IMR-90 (cell line): Measurements from ENCODE around the gene HSPA1L. TPM values are rescaled to one million over a fixed set of nuclear protein-coding genes. Genes with fewer than 3 reads are reported as not detected.
"Not testable (repeated sequence)": the region's sequence is repeated elsewhere in the genome, so short reads cannot be mapped to it uniquely, and the experiment has no call there.

Experiments used
- ATAC-seq: fragments of 200-7000 bp; cut with Tn5 transposase; 2 replicates; pipeline ENCODE4 v1.9.1; 2020; ENCODE audit warnings: low read depth, mild to moderate bottlenecking, moderate library complexity
- BruUV-seq: library from RNA; stranded (reverse); fragments of 400-500 nt; replicated peaks from 2 replicates; lab custom pipeline; 2021; lab: Mats Ljungman, UMichigan
- CTCF ChIA-PET: fragments of 300-600 bp; formaldehyde crosslinking; extraction: SDS; loops from one replicate; lab custom pipeline; 2021; ENCODE audit warnings: antibody characterized with exemption; lab: Yijun Ruan, JAX
- POLR2A ChIA-PET: fragments of 300-600 bp; sonication (Branson Sonifier 250); formaldehyde crosslinking; loops from one replicate; lab custom pipeline; 2022; ENCODE audit warnings: antibody characterized with exemption; ENCODE audit not compliant: unreplicated experiment; lab: Charles Lee
- DNase-seq: peaks from one replicate; pipeline ENCODE4 v3.0.0; 2013
- H2AFZ ChIP-seq: replicated peaks from 2 replicates; pipeline ENCODE3; 2013; ENCODE audit warnings: low read length, mild to moderate bottlenecking; ENCODE audit not compliant: poor library complexity
- H2AK5ac ChIP-seq: 2 replicates; pipeline ENCODE4 v1.6.1; 2013; ENCODE audit warnings: low read depth, low read length, inconsistent platforms
- H2AK9ac ChIP-seq: replicated peaks from 2 replicates; pipeline ENCODE3; 2013; ENCODE audit warnings: mild to moderate bottlenecking, low read depth, low read length, moderate library complexity; ENCODE audit not compliant: poor library complexity
- H2BK120ac ChIP-seq: 2 replicates; pipeline ENCODE4 v1.6.1; 2013; ENCODE audit warnings: low read depth, low read length, inconsistent platforms
- H2BK15ac ChIP-seq: 3 replicates; pipeline ENCODE4 v1.6.1; 2013; ENCODE audit warnings: low read depth, low read length, inconsistent platforms
- H2BK20ac ChIP-seq: 2 replicates; pipeline ENCODE4 v1.6.1; 2013; ENCODE audit warnings: low read depth, mild to moderate bottlenecking, inconsistent platforms, low read length, moderate library complexity
- H2BK5ac ChIP-seq: 2 replicates; pipeline ENCODE4 v1.6.1; 2013; ENCODE audit warnings: mild to moderate bottlenecking, low read depth, low read length, inconsistent platforms; ENCODE audit not compliant: poor library complexity, severe bottlenecking
- H3K14ac ChIP-seq: replicated peaks from 2 replicates; pipeline ENCODE4 v1.6.1; 2013; ENCODE audit warnings: low read depth, low read length, inconsistent platforms
- H3K18ac ChIP-seq: 2 replicates; pipeline ENCODE4 v1.6.1; 2013; ENCODE audit warnings: low read depth, low read length, control low read depth
- H3K23ac ChIP-seq: 2 replicates; pipeline ENCODE4 v1.6.1; 2013; ENCODE audit warnings: low read depth, low read length, inconsistent platforms
- H3K27ac ChIP-seq: 2 replicates; pipeline ENCODE4 v1.5.1; 2013; ENCODE audit warnings: mild to moderate bottlenecking, control low read depth, low read length; ENCODE audit not compliant: insufficient read depth
- H3K27me3 ChIP-seq: 2 replicates; pipeline ENCODE4 v1.6.1; 2013; ENCODE audit warnings: low read length; ENCODE audit not compliant: control insufficient read depth, insufficient read depth
- H3K36me3 ChIP-seq: 2 replicates; pipeline ENCODE4 v1.6.1; 2013; ENCODE audit warnings: low read length, mixed read lengths; ENCODE audit not compliant: control insufficient read depth, insufficient read depth
- H3K4ac ChIP-seq: 2 replicates; pipeline ENCODE4 v1.6.1; 2013; ENCODE audit warnings: low read depth, low read length, inconsistent platforms
- H3K4me1 ChIP-seq: 2 replicates; pipeline ENCODE4 v1.6.1; 2013; ENCODE audit warnings: low read length, mixed read lengths; ENCODE audit not compliant: control insufficient read depth, insufficient read depth
- H3K4me2 ChIP-seq: 2 replicates; pipeline ENCODE4 v1.6.1; 2013; ENCODE audit warnings: low read depth, mild to moderate bottlenecking, control low read depth, low read length, moderate library complexity
- H3K4me3 ChIP-seq: 2 replicates; pipeline ENCODE4 v1.5.1; 2013; ENCODE audit warnings: low read depth, mild to moderate bottlenecking, control low read depth, low read length, moderate library complexity; ENCODE audit not compliant: insufficient read depth
- H3K56ac ChIP-seq: 2 replicates; pipeline ENCODE4 v1.6.1; 2013; ENCODE audit warnings: low read length, inconsistent platforms; ENCODE audit not compliant: insufficient read depth; ENCODE audit errors: extremely low read depth
- H3K79me1 ChIP-seq, 2 experiments: 2 replicates each; pipeline ENCODE4 v1.6.1; 2013; ENCODE audit warnings: low read length in 2 of 2, inconsistent platforms in 1 of 2, low read depth in 1 of 2
- H3K9ac ChIP-seq: 2 replicates; pipeline ENCODE4 v1.6.1; 2013; ENCODE audit warnings: low read depth, low read length, control low read depth
- H3K9me1 ChIP-seq: 2 replicates; pipeline ENCODE4 v1.6.1; 2013; ENCODE audit warnings: low read length, inconsistent platforms; ENCODE audit not compliant: insufficient read depth
- H3K9me3 ChIP-seq: 2 replicates; pipeline ENCODE4 v1.6.1; 2013; ENCODE audit warnings: low read length; ENCODE audit not compliant: control insufficient read depth, insufficient read depth
- H4K20me1 ChIP-seq: 2 replicates; pipeline ENCODE4 v1.6.1; 2013; ENCODE audit warnings: low read length, inconsistent platforms; ENCODE audit not compliant: insufficient read depth
- H4K5ac ChIP-seq: 2 replicates; pipeline ENCODE4 v1.6.1; 2013; ENCODE audit warnings: mild to moderate bottlenecking, low read depth, low read length, control low read depth
- H4K8ac ChIP-seq, 2 experiments: 2 replicates each; pipeline ENCODE4 v1.6.1; 2013; ENCODE audit warnings: low read depth in 2 of 2, low read length in 2 of 2, control low read depth in 1 of 2, inconsistent platforms in 1 of 2
- H4K91ac ChIP-seq: 2 replicates; pipeline ENCODE4 v1.6.1; 2013; ENCODE audit warnings: low read depth, low read length, inconsistent platforms; ENCODE audit not compliant: insufficient read depth
- BHLHE40 ChIP-seq: fragments of 150-350 bp; IDR thresholded peaks from 2 replicates; pipeline ENCODE4 v1.6.1; 2016; ENCODE audit warnings: mild to moderate bottlenecking, low read depth, low read length
- RCOR1 ChIP-seq: IDR thresholded peaks from 2 replicates; pipeline ENCODE4 v1.6.1; 2012; ENCODE audit warnings: mild to moderate bottlenecking, low read length, improper control_type of control experiment; ENCODE audit not compliant: insufficient replicate concordance
- WGBS, 2 experiments: methylation state at CpG; one replicate each; pipeline versions ENCODE4 v1.1.5 to v1.1.7; 2013; ENCODE audit warnings: missing lambda C conversion rate in 2 of 2; ENCODE audit not compliant: insufficient read length in 1 of 2; ENCODE audit errors: extremely low coverage in 2 of 2; 5-methylcytosine and 5-hydroxymethylcytosine counted together
- dilution Hi-C: fragments of 300-500 bp; cut with HindIII; formaldehyde crosslinking; loops from one replicate; pipeline ENCODE4 v1.14.3; 2018; ENCODE audit warnings: low sequenced_read_pairs; ENCODE audit not compliant: unreplicated experiment
- in situ Hi-C: fragments of 300-500 bp; cut with MboI; formaldehyde crosslinking; loops from 3 replicates; pipeline ENCODE4 v1.14.3; 2019; ENCODE audit warnings: low sequenced_read_pairs, inconsistent platforms, mixed read lengths
- intact Hi-C: fragments of 100-400 bp; cut with micrococcal nuclease; formaldehyde crosslinking; loops from 2 replicates; pipeline ENCODE4 v1.10.0; 2022
- polyA plus RNA-seq, 3 experiments: library from polyadenylated mRNA; depleted of rRNA; stranded (reverse); fragments of >200 nt; gene quantifications; 2 replicates each; pipeline ENCODE4 v1.2.3, GENCODE V29; 2012; ENCODE audit warnings: low replicate concordance in 1 of 3
- total RNA-seq: library from RNA; depleted of rRNA; stranded (reverse); fragments of >200 nt; gene quantifications from 2 replicates; pipeline ENCODE4 v1.2.3, GENCODE V29; 2012

HSPA1L gene
- total and polyA plus RNA-seq, 2 of the 4 experiments (the other 2 are of a cell fraction), result 0.97 to 1.3 TPM

- H3K14ac ChIP-seq, result peak overlapping the region; percentile 39
- no peak for ATAC-seq
- H3K9me1 ChIP-seq, result 0 out of 2 replicates have a peak, but pooled peaks cover 3% of the 10 kb centered on the region
- H4K8ac ChIP-seq, result peak overlapping the region; percentile 81 to 82
- peak overlapping the region; percentile 80; the same call in 1 of the 2 replicates for H3K56ac ChIP-seq
- peak overlapping the region; percentile 69 for H4K91ac ChIP-seq
- H3K36me3 ChIP-seq, result peaks cover 16% of the 10 kb centered on the region
- no peaks in the 10 kb centered on the region for H3K27me3 ChIP-seq
- 13% methylated on average over 4 of the region's 7 CpGs; no CpG with 5 or more reads in 1 of the 2 experiments for WGBS, 2 experiments
- dilution Hi-C loops (no loop called here), intact Hi-C loops (loop anchor here (2.0 kb wide), 1 partner anchor 56 kb away; no protein-coding TSS in a partner anchor), in situ Hi-C loops (no loop called here)
- H3K9me3 ChIP-seq, result no peaks in the 10 kb centered on the region
- H3K4me1 ChIP-seq, result no peaks in the 10 kb centered on the region; the same call in 1 of the 2 replicates
- peak overlapping the region; percentile 92 for H3K23ac ChIP-seq
- H3K27ac ChIP-seq, result peak overlapping the region; percentile 97
- H2BK120ac ChIP-seq, result no peak overlapping the region
- H2BK5ac ChIP-seq, result peak overlapping the region; percentile 100
- no peak overlapping the region for H2BK20ac ChIP-seq
- peak overlapping the region; percentile 50; the same call in 1 of the 2 replicates for H3K18ac ChIP-seq
- peak overlapping the region; percentile 93 for H3K9ac ChIP-seq
- H4K5ac ChIP-seq, result peak overlapping the region; percentile 79
- peak overlapping the region; percentile 98 for H3K4ac ChIP-seq
- peak overlapping the region; percentile 100 for H2AFZ ChIP-seq
- ChIA-PET CTCF (no interaction called here), POLR2A (interaction anchor here (0.6 kb wide), 1 partner anchor 187 kb away, joined by 3 read pairs; no protein-coding TSS in a partner anchor)
- no TSS peak for BruUV-seq
- peak overlapping the region; percentile 100 for H2AK9ac ChIP-seq
- TF ChIP-seq BHLHE40, result peak; percentile 63; the same call in 1 of the 2 replicates
- no peak for TF ChIP-seq RCOR1
- no peak overlapping the region; the same call in 2 of the 3 replicates for H2BK15ac ChIP-seq
- H4K20me1 ChIP-seq, result no peaks in the 10 kb centered on the region
- H2AK5ac ChIP-seq, result peak overlapping the region; percentile 86; the same call in 1 of the 2 replicates
- H3K4me3 ChIP-seq, result peak overlapping the region; percentile 77
- peak overlapping the region; percentile 98 for H3K4me2 ChIP-seq
- DNase-seq, result peak; percentile 40
- H3K79me1 ChIP-seq, result peaks cover 0 to 46% of the 10 kb centered on the region in 2 experiments
Observed at GRCh38 chr6:31794294-31794865, 20.7 kb downstream of the HSPA1L start.

- POLR2A ChIA-PET, result interaction anchor here (0.6 kb wide), 1 partner anchor 20 kb away, joined by 3 read pairs; no protein-coding TSS in a partner anchor
- Histone ChIP-seq H4K8ac (peak overlapping the region; percentile 23 to 81; a peak in 2 of 4 replicates), H3K56ac (0 out of 2 replicates have a peak overlapping the region, but pooled peaks have one; percentile 80), H4K91ac (peak overlapping the region; percentile 33; the same call in 1 of the 2 replicates), H3K36me3 (peaks cover 18% of the 10 kb centered on the region), H3K9ac (peak overlapping the region; percentile 93; the same call in 1 of the 2 replicates), H3K4ac (peak overlapping the region; percentile 98; the same call in 1 of the 2 replicates), H3K79me1 (peaks cover 0 to 49% of the 10 kb centered on the region in 2 experiments), H3K4me2 (peak overlapping the region; percentile 98; the same call in 1 of the 2 replicates), H3K4me3 (peak overlapping the region; percentile 77; the same call in 1 of the 2 replicates), H3K14ac (peak overlapping the region; percentile 39; the same call in 1 of the 2 replicates), H3K23ac (peak overlapping the region; percentile 66; the same call in 1 of the 2 replicates)
- H2BK20ac ChIP-seq, H2BK120ac ChIP-seq, H3K9me3 ChIP-seq, H4K20me1 ChIP-seq, H3K9me1 ChIP-seq, H2BK15ac ChIP-seq, H2AK9ac ChIP-seq, H4K5ac ChIP-seq, H3K27ac ChIP-seq, H2AFZ ChIP-seq, in situ Hi-C loops, H2BK5ac ChIP-seq, H2AK5ac ChIP-seq, H3K27me3 ChIP-seq, H3K18ac ChIP-seq, CTCF ChIA-PET, H3K4me1 ChIP-seq, DNase-seq, ATAC-seq, dilution Hi-C loops, BruUV-seq: not testable (repeated sequence)
- intact Hi-C loops, result loop anchor here (2.0 kb wide), 1 partner anchor 55 kb away; no protein-coding TSS in a partner anchor
- WGBS, 2 experiments, result no CpG with 5 or more reads among the region's 6 CpGs
Observed at GRCh38 chr6:31793927-31794245, 21.2 kb downstream of the HSPA1L start.
